SIG-M5 (cell line): Measurements from ENCODE around the gene FGFR3.
A peak's percentile ranks its signal among the peaks of the same experiment; 100 is the strongest.
"Not testable (repeated sequence)": the region's sequence is repeated elsewhere in the genome, so short reads cannot be mapped to it uniquely, and the experiment has no call there.

Experiments
- DNase-seq: peaks from one replicate; lab custom pipeline; 2025; lab: John Stamatoyannopoulos, UW

Gene FGFR3

GRCh38 chr4:1842339-1842895 is 49.3 kb downstream of the FGFR3 start:
- DNase-seq, result no peak

GRCh38 chr4:1842993-1843448 is 49.9 kb downstream of the FGFR3 start:
- no peak for DNase-seq

- DNase-seq, result no peak
Observed at GRCh38 chr4:1843852-1844251, 50.8 kb downstream of the FGFR3 start.

- not testable (repeated sequence) for DNase-seq
Observed at GRCh38 chr4:1844618-1845017, 51.5 kb downstream of the FGFR3 start.

GRCh38 chr4:1846580-1846979 is 53.5 kb downstream of the FGFR3 start:
- no peak for DNase-seq

GRCh38 chr4:1850276-1850675 is 57.2 kb downstream of the FGFR3 start:
- no peak for DNase-seq

GRCh38 chr4:1851160-1851559 is 58.1 kb downstream of the FGFR3 start:
- no peak for DNase-seq

- DNase-seq, result no peak
Observed at GRCh38 chr4:1851575-1852410, 58.7 kb downstream of the FGFR3 start.

GRCh38 chr4:1852904-1853623 is 60.0 kb downstream of the FGFR3 start:
- no peak for DNase-seq

GRCh38 chr4:1854752-1855151 is 61.7 kb downstream of the FGFR3 start:
- no peak for DNase-seq

- no peak for DNase-seq
Observed at GRCh38 chr4:1855333-1856070, 62.4 kb downstream of the FGFR3 start.

- DNase-seq, result peak; percentile 53
Observed at GRCh38 chr4:1856071-1856942, 63.2 kb downstream of the FGFR3 start, which contains the start of gene LETM1. Gene LETM1 (minus strand): TSS chr4:1856156. CDS start chr4:1855950, 206 bp downstream.

- DNase-seq, result no peak
Observed at GRCh38 chr4:1856943-1857699, 64.0 kb downstream of the FGFR3 start.

GRCh38 chr4:1857931-1858330 is 64.8 kb downstream of the FGFR3 start:
- no peak for DNase-seq
